Testis (tissue), 3 donors: ENCODE data around the gene UNC13B. TPM values are rescaled to one million over a fixed set of nuclear protein-coding genes. Genes with fewer than 3 reads are reported as not detected.
"Not testable (repeated sequence)": the region's sequence is repeated elsewhere in the genome, so short reads cannot be mapped to it uniquely, and the experiment has no call there.

Source experiments
- DNase-seq: peaks from one replicate; pipeline ENCODE4 v3.0.0-alpha.2; 2019
- H3K27ac ChIP-seq, 2 donors: fragments of 200-600 bp; sonication (generic); one replicate each; pipeline ENCODE4 v1.5.1; 2019
- H3K27me3 ChIP-seq: fragments of 200-600 bp; sonication (generic); one replicate; pipeline ENCODE4 v1.5.1; 2019
- H3K36me3 ChIP-seq: fragments of 200-600 bp; sonication (generic); one replicate; pipeline ENCODE4 v1.5.1; 2017; ENCODE audit warnings: low read depth; ENCODE audit errors: missing control alignments
- H3K4me1 ChIP-seq: fragments of 200-600 bp; sonication (generic); one replicate; pipeline ENCODE4 v1.5.1; 2019
- H3K4me3 ChIP-seq, 2 donors: fragments of 200-600 bp; sonication (generic); one replicate each; pipeline ENCODE4 v1.5.1; 2017 to 2019
- H3K9me3 ChIP-seq: fragments of 200-600 bp; sonication (generic); one replicate; pipeline ENCODE4 v1.5.1; 2017
- POLR2A ChIP-seq: fragments of 450-650 bp; IDR thresholded peaks from one replicate; pipeline ENCODE4 v1.6.1; 2017; ENCODE audit warnings: antibody characterized with exemption, mild to moderate bottlenecking, moderate library complexity
- WGBS, 2 donors: methylation state at CpG; one replicate each; pipeline ENCODE4 v1.1.5; 2018; 5-methylcytosine and 5-hydroxymethylcytosine counted together
- intact Hi-C: fragments of 100-400 bp; cut with DNase I; formaldehyde crosslinking; loops from one replicate; pipeline ENCODE4 v1.15.1; 2023; ENCODE audit warnings: low total_unique reads
- polyA plus RNA-seq: library from polyadenylated mRNA; stranded (reverse); fragments of 350-450 nt; fragmentation: Illumina TruSeq; extraction: RNeasy Lipid Tissue Mini Kit (QIAGEN cat#74804); gene quantifications from one replicate; pipeline ENCODE4 v1.2.3, GENCODE V29; 2014; ENCODE audit warnings: low read depth, low replicate concordance; ENCODE audit not compliant: insufficient read depth
- total RNA-seq, 2 donors: library from RNA; depleted of rRNA; stranded (reverse); fragments of >200 nt; gene quantifications; one replicate each; pipeline ENCODE4 v1.2.3, GENCODE V29; 2016
- TF ChIP-seq, protein P1 (sequence below), 3 experiments: fragments of 450-650 bp in 2 of 3; fragments of 200-600 bp in 1 of 3; sonication (generic) in 1 of 3; IDR thresholded peaks; one replicate each; pipeline ENCODE4 v1.5.1; 2016 to 2019; ENCODE audit warnings: antibody characterized with exemption in 3 of 3, mild to moderate bottlenecking in 2 of 3, moderate library complexity in 1 of 3

UNC13B gene
- total and polyA plus RNA-seq, 3 donors from 2014 or later = 37.0 to 51.0 (median 40.2) TPM

DNA sequence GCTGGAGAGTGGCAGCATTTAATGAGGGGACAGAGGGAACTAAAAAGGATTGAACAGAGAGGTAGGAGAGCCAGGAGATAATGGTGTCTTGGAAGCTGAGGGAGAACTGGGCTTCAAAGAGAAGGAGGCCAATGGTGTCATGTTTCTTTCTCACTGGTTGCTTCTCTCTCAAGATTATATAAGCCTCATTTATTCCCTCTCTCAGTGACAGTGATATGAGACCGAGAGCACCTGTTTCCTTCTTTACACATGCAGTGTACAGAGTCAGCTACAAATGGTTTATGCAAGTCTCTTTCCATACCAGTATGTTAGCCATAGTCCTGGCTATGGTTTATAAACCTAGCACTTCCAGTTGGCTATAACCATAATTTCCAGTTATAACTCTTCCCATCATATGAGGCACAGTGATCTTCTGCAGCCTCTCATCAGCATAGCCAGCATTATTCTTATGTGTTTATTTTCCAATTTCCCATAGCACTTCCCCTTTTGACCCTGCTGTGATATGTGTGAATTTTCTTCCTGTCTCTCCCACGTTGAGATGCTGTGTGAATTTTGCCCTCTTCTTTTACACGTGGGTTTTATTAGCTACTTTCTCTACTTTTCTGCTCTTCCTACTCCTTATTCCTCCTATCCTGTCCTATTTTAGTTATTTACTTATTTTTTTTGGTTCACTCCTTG lies 71.2 kb downstream of the UNC13B start:
- intact Hi-C loops = no loop called here
- H3K36me3 ChIP-seq = no peaks in the 10 kb centered on the region
- no peak overlapping the region for H3K4me3 ChIP-seq
- no peaks in the 10 kb centered on the region for H3K9me3 ChIP-seq
- WGBS, 2 donors = 54 to 60% methylated on average over 3 of the region's 3 CpGs
- TF ChIP-seq, protein P1, sequence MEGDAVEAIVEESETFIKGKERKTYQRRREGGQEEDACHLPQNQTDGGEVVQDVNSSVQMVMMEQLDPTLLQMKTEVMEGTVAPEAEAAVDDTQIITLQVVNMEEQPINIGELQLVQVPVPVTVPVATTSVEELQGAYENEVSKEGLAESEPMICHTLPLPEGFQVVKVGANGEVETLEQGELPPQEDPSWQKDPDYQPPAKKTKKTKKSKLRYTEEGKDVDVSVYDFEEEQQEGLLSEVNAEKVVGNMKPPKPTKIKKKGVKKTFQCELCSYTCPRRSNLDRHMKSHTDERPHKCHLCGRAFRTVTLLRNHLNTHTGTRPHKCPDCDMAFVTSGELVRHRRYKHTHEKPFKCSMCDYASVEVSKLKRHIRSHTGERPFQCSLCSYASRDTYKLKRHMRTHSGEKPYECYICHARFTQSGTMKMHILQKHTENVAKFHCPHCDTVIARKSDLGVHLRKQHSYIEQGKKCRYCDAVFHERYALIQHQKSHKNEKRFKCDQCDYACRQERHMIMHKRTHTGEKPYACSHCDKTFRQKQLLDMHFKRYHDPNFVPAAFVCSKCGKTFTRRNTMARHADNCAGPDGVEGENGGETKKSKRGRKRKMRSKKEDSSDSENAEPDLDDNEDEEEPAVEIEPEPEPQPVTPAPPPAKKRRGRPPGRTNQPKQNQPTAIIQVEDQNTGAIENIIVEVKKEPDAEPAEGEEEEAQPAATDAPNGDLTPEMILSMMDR (IDR thresholded peaks at IDR 0.05) = no peak
- TF ChIP-seq POLR2A = no peak
- no peak for DNase-seq
- H3K27me3 ChIP-seq = no peaks in the 10 kb centered on the region
- H3K4me1 ChIP-seq = no peaks in the 10 kb centered on the region
- no peak overlapping the region for H3K27ac ChIP-seq

DNA sequence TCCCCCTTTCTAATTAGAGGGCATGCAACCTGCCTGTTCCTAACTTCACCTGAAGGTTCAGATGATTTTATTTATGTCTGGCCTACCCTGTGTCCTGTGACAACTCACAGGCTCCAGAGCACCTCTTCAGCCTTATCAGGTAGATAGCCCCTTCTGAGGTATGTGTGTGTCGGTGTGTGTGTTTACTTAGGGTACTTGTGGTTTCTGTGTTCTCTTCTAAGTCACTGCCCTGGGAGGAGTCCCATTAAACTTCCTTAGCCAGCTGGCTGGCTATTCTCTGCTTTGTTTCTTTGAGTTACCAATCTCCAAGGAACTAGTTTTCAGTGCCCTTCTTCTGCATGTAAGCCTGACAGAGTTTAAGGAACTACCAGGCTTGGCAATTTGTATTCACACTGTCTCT lies 74.9 kb downstream of the UNC13B start:
- TF ChIP-seq POLR2A = no peak
- TF ChIP-seq, protein P1 (IDR thresholded peaks at IDR 0.05) = no peak
- DNase-seq = no peak
- intact Hi-C loops = no loop called here
- Histone ChIP-seq H3K27ac (no peak overlapping the region), H3K9me3 (no peaks in the 10 kb centered on the region), H3K36me3 (no peaks in the 10 kb centered on the region), H3K4me3 (no peak overlapping the region), H3K4me1 (no peaks in the 10 kb centered on the region), H3K27me3 (no peaks in the 10 kb centered on the region)
- WGBS, 2 donors = 50 to 67% methylated on average over 1 of the region's 1 CpG

DNA sequence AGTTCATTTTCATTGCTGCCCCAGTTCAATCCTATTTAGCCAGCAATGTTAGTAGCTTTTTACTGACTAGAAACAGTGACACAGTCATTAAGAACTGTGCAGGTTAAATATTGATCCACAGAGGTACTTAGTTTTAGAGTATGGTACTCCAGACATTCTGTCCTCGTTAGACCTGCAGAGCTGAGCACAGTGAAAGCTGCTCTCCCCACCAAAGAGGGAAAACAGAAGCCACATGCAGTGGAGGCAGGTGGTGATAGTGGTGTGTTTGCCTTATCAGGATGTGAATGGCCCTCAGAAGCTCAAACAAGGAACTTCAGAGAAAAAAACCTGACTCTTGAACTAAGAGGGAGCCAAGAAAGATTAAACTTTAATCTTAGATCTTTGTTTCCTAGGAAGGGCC lies 75.5 kb downstream of the UNC13B start:
- no peaks in the 10 kb centered on the region for H3K27me3 ChIP-seq
- TF ChIP-seq POLR2A = no peak
- TF ChIP-seq, protein P1 (IDR thresholded peaks at IDR 0.05) = no peak
- no peak overlapping the region for H3K27ac ChIP-seq
- H3K9me3 ChIP-seq = no peaks in the 10 kb centered on the region
- H3K36me3 ChIP-seq = no peaks in the 10 kb centered on the region
- no peaks in the 10 kb centered on the region for H3K4me1 ChIP-seq
- no peak for DNase-seq
- H3K4me3 ChIP-seq = no peak overlapping the region
- intact Hi-C loops = no loop called here
- 57 to 89% methylated on average over 1 of the region's 1 CpG for WGBS, 2 donors

DNA sequence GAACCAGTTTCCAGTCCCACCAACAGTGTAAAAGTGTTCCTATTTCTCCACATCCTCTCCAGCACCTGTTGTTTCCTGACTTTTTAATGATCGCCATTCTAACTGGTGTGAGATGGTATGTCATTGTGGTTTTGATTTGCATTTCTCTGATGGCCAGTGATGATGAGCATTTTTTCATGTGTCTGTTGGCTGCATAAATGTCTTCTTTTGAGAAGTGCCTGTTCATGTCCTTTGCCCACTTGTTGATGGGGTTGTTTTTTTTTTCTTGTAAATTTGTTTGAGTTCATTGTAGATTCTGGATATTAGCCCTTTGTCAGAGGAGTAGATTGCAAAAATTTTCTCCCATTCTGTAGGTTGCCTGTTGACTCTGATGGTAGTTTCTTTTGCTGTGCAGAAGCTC lies 84.1 kb downstream of the UNC13B start:
- H3K27ac ChIP-seq, H3K27me3 ChIP-seq, intact Hi-C loops, H3K36me3 ChIP-seq, H3K4me1 ChIP-seq, H3K4me3 ChIP-seq, H3K9me3 ChIP-seq, DNase-seq: not testable (repeated sequence)
- 87 to 100% methylated on average over 1 of the region's 1 CpG for WGBS, 2 donors

DNA sequence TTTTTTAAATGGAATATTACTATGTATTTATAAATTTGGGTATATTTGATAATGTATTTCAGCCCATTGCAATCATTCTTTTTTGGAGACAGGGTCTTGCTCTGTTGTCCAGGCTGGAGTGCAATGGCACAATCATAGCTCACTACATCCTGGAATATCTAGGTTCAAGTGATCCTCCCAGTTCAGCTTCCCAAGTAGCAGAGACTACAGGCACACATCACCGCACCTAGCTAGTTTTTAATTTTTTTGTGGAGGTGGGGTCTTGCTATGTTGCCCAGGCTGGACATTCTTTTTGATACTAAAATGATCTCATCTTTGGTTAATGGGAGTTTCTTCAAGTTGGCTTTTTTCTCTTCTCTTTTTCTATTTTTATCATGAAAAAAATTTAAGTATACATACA lies 91.3 kb downstream of the UNC13B start:
- DNase-seq = no peak
- Histone ChIP-seq H3K9me3 (no peaks in the 10 kb centered on the region), H3K4me3 (no peak overlapping the region), H3K27me3 (no peaks in the 10 kb centered on the region), H3K27ac (no peak overlapping the region), H3K36me3 (no peaks in the 10 kb centered on the region), H3K4me1 (no peaks in the 10 kb centered on the region)
- intact Hi-C loops = no loop called here
- 93 to 96% methylated on average over 1 of the region's 1 CpG for WGBS, 2 donors
- TF ChIP-seq POLR2A = no peak
- TF ChIP-seq, protein P1 (IDR thresholded peaks at IDR 0.05) = no peak
